ENCODE data around the gene BICD1.

DNA sequence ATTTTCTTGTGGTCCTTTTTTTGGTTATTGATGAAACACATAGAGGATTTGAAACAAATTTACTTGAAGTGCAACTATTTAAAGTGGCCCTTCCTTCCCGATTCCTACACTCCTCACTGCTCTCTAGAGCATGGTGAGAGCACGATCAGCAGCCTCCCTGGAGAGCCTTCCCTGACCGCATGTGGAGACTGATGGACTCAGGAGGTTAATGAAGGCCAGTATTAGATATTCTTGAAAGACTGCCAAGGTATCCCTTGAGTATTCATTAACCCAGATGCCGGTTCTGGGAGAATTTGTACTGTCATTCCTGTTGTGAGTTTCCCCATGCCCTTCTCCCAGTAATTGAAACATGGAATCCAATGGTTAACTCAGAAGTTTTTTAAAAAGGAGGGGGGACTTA is 189.9 kb downstream of the BICD1 start:
- no peak for TF ChIP-seq POLR2A (IDR thresholded peaks at IDR 0.05; ENCODE audit: low read length)
- TF ChIP-seq GATA1 (IDR thresholded peaks at IDR 0.05; ENCODE audit: low read depth, low read length), result no peak

Measured in erythroblast (primary cell).